ENCODE results near the gene IL17REL.

Gene IL17REL

DNA sequence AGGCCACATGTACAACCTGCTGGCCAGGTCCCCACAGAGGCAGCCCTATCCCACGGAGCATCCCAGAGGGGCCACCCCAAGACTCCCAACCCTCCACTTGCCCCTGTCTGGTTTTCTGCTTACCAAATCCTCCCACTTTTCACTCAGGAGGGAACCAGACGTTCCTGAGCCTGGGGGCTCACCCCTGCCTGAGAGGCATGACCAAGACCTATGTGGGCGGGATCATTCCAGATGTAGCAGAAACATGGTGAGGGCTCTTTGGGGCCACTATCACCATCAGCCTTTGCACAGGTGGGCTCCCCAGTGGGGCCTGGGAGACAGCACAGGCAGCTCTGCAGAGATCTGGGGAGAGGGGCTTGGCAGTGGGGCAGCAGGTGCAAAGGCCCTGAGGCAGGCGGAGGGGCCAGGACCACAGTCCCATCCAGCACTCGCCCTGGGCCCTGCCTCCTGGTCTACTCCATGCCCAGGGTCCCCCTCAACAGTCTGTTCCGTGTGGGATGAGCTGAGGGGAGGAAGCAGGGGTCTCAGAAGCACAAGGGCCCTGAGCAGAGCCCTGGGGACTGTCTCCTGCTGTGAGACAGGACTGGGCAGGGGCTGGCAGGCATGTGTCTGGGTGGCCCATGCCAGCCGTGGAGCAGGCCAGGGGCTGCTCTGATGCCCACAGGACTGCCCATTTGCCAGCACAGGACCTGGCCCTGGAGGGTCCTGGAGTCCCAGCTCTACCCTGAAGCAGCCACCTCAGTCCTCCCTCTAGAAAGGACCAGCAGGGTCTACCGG is 42.6 kb downstream of the IL17REL start:
- DNase-seq (ENCODE audit: low spot score), result no peak
- no peak for TF ChIP-seq CTCF (IDR thresholded peaks at IDR 0.05; ENCODE audit: borderline replicate concordance, control extremely low read depth, extremely low read depth, insufficient read depth, missing control alignments)
- in situ Hi-C loops (cut with MboI; ENCODE audit: low sequenced_read_pairs, unreplicated experiment), result no loop called here

GRCh38 chr22:49968831-49969661 is 43.5 kb downstream of the IL17REL start:
- in situ Hi-C loops (cut with MboI; ENCODE audit: low sequenced_read_pairs, unreplicated experiment), result no loop called here
- DNase-seq (ENCODE audit: low spot score), result no peak
- TF ChIP-seq CTCF (IDR thresholded peaks at IDR 0.05; ENCODE audit: borderline replicate concordance, control extremely low read depth, extremely low read depth, insufficient read depth, missing control alignments), result no peak

GRCh38 chr22:49968313-49968830 is 44.2 kb downstream of the IL17REL start:
- in situ Hi-C loops (cut with MboI; ENCODE audit: low sequenced_read_pairs, unreplicated experiment), result no loop called here
- DNase-seq (ENCODE audit: low spot score), result no peak
- TF ChIP-seq CTCF (IDR thresholded peaks at IDR 0.05; ENCODE audit: borderline replicate concordance, control extremely low read depth, extremely low read depth, insufficient read depth, missing control alignments), result no peak

DNA sequence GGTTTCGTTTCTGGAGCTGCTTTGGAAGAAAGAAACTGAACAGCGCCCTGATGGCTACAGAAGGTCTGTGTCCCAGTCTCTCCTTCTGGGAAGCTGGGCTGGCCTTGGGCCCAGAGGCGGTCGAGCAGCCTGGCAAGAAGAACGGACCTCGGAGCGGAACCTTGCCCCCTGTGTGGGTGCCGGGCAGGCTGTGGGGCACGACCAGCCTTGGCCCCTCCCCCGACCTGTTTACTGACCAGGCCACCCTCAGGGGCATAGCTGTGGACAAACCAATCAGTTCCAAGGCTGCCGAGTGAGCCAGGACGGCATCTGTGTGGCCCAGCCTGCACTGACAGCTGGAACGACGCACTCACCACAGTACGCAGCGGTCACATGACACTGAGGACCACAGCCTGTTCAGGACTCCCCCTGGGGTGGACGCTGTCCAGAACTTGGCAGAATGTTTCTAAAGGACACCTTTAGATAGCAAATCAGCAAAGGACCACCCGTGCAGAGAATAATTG is 44.8 kb downstream of the IL17REL start:
- DNase-seq (ENCODE audit: low spot score), result no peak
- no peak for TF ChIP-seq CTCF (IDR thresholded peaks at IDR 0.05; ENCODE audit: borderline replicate concordance, control extremely low read depth, extremely low read depth, insufficient read depth, missing control alignments)
- in situ Hi-C loops (cut with MboI; ENCODE audit: low sequenced_read_pairs, unreplicated experiment), result no loop called here

DNA sequence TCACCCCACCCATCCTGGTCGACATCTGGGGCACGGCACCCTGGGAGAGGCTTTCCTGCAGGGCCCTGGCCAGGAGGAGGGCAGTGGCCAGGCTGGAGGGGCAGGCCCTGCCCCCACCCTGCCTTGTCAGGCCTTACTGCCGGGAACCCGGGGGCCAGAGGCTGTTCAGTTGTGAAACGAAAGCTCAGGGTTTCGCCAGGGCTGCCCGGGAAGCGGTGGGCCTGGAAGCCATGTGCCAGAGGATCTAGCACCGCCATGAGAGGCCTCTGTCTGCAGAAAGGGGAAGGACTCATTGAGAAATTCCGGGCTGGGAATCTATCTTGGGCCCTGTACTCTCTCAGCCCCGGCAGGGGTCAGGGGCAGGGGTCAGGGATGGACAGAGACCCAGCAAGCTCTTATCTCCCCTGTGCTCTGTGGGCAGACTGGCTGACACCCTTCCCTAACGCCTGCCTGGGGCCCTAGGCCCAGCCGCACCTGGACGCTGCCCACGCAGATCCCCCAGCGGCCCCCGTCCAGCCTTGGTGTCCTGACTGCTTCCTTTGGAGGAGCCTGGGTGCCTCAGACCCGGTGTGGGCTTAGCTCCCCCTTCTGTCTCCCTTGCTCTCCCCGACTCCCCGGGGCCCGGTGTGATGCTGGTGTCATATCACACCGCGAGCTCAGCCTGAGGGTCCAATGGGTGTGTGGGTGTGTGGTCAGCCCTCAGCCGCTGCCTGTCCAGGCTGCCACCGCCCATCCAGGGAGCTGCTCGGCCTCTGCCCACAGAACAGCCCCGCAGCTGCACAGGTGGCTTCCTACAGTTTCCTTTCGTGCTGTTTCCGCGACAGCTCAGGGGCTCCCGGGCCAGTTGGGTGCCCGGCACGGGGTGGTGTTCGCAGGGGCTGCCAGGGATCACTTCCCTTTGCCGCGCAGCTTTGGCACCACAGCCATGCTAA is 45.5 kb downstream of the IL17REL start:
- TF ChIP-seq CTCF (IDR thresholded peaks at IDR 0.05; ENCODE audit: borderline replicate concordance, control extremely low read depth, extremely low read depth, insufficient read depth, missing control alignments), result no peak
- in situ Hi-C loops (cut with MboI; ENCODE audit: low sequenced_read_pairs, unreplicated experiment), result no loop called here
- no peak for DNase-seq (ENCODE audit: low spot score)

All from GM13976 (cell line).